DOHH2 (cell line): ENCODE results near the gene MAP3K1.

Experiments
- CTCF ChIP-seq: fragments of 200-600 bp; sonication (generic); IDR thresholded peaks from one replicate; pipeline ENCODE4 v1.5.1; 2014; ENCODE audit warnings: antibody characterized with exemption, mild to moderate bottlenecking, low read depth, low read length; ENCODE audit not compliant: poor library complexity, severe bottlenecking
- EZH2phosphoT487 ChIP-seq: fragments of 200-600 bp; sonication (generic); IDR thresholded peaks from 2 replicates; pipeline ENCODE4 v1.6.1; 2017; ENCODE audit warnings: borderline replicate concordance, mild to moderate bottlenecking, antibody characterized with exemption, low read length, moderate library complexity, mixed read lengths

- no peak for TF ChIP-seq CTCF
- TF ChIP-seq EZH2phosphoT487, result no peak
Observed at GRCh38 chr5:56909294-56910209, 94.2 kb downstream of the MAP3K1 start, which contains the start of gene SETD9.
